GM12874 (cell line): Measurements from ENCODE around the gene GGTA1.

ENCODE experiments used
- CTCF ChIP-seq: IDR thresholded peaks from 2 replicates; pipeline ENCODE4 v1.5.1; 2011; ENCODE audit warnings: low read depth, mild to moderate bottlenecking, control low read depth, low read length, moderate library complexity; ENCODE audit not compliant: insufficient read depth

Gene GGTA1

DNA sequence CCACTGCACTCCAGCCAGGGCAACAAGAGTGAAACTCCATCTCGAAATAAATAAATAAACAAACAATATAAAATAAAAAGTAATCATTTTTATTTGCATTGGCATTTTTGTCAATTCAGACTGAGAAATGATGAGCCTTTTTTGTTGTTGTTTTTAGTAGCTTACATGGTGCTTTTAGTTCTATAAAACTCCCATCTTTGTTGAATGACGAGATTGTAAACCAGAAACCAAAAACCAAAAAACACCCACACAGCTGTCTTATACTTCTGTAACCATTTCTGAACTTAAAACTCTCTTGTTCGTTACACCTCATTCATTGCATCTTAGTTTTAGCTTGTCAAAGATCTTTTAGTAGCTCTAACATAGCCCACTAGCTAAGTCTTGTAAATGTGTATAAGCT, 44.7 kb downstream of the GGTA1 start:
- TF ChIP-seq CTCF, result no peak

GRCh38 chr9:121453232-121453892, 46.3 kb downstream of the GGTA1 start:
- TF ChIP-seq CTCF, result no peak

- TF ChIP-seq CTCF, result no peak
Measured at GRCh38 chr9:121452085-121452484, 47.6 kb downstream of the GGTA1 start.

DNA sequence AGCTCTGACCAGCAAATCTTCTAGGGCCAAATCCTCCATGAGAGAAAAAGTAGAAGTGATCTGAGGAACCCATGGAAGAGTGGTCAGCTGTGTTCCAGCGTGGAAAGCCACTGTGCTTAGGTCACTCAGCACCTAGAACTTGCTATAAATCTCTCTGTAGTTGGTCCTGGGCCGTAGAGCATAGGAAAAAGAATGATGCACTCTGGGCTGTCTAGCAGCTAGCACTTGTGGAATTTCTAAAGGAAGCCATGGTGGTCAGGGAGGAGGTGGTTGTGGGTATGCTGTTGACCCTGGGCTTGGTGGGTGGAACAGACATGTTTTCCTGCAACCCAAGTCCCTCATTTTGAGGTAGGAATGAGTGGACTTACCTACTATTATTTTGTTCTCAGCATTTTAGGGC, 48.1 kb downstream of the GGTA1 start:
- TF ChIP-seq CTCF, result no peak

DNA sequence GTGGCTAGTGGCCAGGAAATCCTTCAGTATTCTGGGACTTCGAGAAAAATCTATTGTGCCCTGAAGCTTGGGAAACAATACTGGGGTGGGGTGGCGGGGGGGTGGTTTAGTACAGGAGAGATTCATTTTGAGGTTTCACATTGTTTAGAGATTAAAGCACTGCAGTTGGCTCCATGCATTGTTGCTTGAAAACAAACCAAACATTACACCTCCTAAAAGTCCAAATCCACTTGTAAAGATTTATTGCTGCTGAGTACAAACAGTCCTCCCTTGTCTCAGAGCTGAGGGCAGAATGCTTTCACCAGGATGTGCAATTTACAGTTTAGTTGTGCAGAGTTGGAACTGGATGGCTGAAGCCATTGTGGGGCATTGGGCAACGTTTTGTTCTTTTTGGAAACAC, 49.4 kb downstream of the GGTA1 start:
- TF ChIP-seq CTCF, result no peak

DNA sequence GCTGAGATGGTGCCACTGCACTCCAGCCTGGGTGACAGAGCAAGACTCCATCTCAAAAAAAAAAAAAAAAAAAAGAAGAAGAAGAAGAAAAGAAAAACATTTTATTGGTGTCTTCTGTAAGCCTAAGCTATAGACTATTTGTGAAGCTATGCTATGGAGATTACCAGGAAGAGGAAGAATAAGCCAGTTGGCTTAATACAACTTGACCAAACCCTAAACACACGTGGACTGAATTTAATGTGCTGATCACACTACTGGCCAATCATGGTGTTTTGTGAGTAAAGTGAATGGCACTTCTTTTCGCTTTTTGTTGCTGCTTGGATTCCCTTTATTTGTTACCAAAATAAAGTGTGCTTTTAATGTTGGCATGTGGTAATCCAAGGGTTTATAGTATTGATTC, 49.9 kb downstream of the GGTA1 start:
- no peak for TF ChIP-seq CTCF

DNA sequence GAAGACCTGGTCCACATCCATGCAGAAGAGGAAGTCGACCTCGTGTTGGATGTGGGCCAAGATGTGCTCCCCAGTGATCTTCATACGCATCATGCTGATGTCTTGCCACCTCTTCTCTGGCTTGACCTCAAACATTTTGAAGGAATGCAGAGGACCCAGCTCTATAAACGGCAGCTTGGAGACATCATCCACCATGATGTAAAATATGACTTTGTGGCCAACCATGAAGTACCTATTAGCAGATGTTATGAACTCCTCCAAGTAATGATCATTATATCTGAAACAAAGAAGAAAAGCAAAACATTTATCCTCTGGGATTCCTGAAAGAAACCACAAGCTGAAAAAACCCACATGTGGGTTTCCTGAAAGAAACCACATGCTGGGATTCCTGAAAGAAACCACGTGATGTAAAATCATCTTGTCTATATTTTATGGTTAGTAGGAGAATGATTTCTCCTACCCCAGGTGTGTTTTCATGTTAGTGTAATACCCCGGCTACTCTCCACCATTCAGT, 52.3 kb downstream of the GGTA1 start:
- TF ChIP-seq CTCF, result no peak
